HuH-7.5 (cell line): ENCODE data around the gene ZNF689.
A peak's percentile ranks its signal among the peaks of the same experiment; 100 is the strongest.
"Not testable (repeated sequence)": the region's sequence is repeated elsewhere in the genome, so short reads cannot be mapped to it uniquely, and the experiment has no call there.

Source experiments
- DNase-seq: peaks from one replicate; pipeline ENCODE4 v3.0.0; 2011; ENCODE audit warnings: low spot score

ZNF689 gene

GRCh38 chr16:30636599-30636998, 26.4 kb upstream of the ZNF689 start:
- DNase-seq, result no peak

DNA sequence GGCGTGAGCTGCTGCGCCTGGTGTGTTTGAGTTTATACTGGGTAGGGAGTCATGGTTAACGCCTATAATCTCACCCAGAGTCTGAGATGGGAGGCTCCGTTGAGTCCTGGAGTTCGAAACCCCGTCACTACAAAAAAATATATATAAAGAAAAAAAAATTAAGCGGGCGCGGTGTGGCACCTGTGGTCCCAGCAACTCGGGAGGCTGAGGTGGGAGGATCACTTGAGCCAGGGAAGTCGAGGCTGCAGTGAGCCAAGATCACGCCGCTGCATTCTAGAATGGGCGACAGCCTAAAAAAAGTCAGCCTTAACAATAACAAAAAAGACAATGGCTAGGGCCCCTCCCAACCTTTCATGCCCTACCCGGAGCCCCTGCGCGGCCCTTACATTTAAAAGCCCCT, 23.3 kb upstream of the ZNF689 start:
- DNase-seq, result no peak

GRCh38 chr16:30632454-30632853, 22.3 kb upstream of the ZNF689 start:
- not testable (repeated sequence) for DNase-seq

GRCh38 chr16:30628628-30629540, 18.7 kb upstream of the ZNF689 start:
- DNase-seq, result peak; percentile 47

- no peak for DNase-seq
Measured at GRCh38 chr16:30626236-30626635, 16.0 kb upstream of the ZNF689 start.

- no peak for DNase-seq
Measured at GRCh38 chr16:30623536-30624283, 13.5 kb upstream of the ZNF689 start.

GRCh38 chr16:30622455-30623032, 12.4 kb upstream of the ZNF689 start:
- DNase-seq, result no peak

- DNase-seq, result no peak
Measured at GRCh38 chr16:30621765-30622164, 11.6 kb upstream of the ZNF689 start.

GRCh38 chr16:30620169-30620568, 10.0 kb upstream of the ZNF689 start:
- no peak for DNase-seq

- DNase-seq, result no peak
Measured at GRCh38 chr16:30619638-30620037, 9.4 kb upstream of the ZNF689 start.

DNA sequence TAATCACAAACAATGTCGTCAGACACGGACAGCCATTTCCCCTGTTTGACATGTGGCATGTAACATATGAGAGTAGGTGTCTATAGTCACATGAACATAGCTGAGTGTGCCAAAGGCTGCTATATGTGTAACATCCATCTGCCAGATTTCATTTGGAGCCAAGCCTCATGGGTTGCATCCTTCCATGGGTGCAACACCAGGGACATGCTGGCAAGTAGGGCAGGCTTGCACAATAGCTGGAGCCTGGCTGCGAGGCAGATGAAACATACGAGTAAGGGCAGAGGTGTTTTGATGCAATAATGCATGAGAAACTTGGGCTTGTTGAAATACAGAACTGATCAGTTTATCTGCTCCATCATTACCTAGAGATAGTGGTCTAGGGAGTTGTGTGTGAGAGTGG, 9.0 kb upstream of the ZNF689 start:
- DNase-seq, result no peak

DNA sequence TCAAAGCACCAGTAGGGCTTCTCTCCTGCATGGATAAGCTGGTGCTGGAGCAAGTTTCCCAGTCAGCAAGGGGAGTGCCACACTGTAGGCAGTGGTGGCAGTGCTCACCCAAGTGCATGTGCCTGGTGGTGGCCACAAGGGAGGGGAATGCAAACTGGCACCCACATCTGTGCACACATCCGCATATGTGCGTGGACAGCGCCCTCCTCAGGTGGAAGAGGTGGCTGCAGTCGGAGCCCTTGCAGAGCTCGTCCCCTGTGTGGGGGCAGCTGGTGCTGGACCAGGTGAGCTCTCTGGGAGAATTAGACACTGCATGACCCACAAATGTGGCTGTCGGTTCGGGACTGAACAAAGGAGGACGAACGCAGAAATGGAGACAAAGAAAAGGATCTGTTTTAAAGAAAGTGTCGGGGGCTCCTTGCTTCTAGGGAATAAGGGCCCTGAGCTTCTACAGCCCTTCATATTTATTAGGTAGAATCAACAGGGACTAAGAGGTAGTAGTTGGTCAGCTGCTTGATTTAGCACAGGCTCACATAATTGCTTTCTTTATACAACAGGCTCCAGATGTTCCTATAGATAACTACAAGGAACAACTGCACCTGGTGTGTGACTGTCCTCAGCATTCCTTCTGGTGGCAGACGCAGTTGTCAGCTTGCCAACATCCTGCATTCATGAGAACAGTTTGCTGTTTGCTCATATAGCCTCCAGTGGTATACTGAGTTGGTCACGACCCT, 5.3 kb upstream of the ZNF689 start:
- peak; percentile 59 for DNase-seq

GRCh38 chr16:30609002-30609925, 925 bp downstream of the ZNF689 start:
- peak; percentile 49 for DNase-seq

GRCh38 chr16:30606004-30606403, 4.2 kb downstream of the ZNF689 start:
- no peak for DNase-seq

DNA sequence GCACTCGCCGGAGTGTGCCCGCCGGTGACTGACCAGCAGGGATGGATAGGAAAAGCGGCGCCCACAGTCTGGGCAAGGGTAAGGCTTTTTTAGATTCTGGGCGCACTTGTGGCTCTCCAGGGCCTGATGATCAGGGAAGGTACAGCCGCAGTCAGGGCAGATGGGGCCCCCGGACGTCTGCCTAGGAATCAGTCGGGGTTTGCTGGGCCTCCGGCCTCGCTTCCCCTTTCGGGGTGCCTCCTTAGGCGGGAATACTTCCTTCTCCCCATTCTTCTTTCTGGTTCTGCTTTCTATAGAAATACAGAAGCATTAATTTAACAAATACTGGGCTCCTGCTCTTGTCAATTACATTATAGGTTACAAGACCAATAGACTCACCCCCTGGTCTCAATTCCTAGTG, 5.0 kb downstream of the ZNF689 start:
- DNase-seq, result no peak

DNA sequence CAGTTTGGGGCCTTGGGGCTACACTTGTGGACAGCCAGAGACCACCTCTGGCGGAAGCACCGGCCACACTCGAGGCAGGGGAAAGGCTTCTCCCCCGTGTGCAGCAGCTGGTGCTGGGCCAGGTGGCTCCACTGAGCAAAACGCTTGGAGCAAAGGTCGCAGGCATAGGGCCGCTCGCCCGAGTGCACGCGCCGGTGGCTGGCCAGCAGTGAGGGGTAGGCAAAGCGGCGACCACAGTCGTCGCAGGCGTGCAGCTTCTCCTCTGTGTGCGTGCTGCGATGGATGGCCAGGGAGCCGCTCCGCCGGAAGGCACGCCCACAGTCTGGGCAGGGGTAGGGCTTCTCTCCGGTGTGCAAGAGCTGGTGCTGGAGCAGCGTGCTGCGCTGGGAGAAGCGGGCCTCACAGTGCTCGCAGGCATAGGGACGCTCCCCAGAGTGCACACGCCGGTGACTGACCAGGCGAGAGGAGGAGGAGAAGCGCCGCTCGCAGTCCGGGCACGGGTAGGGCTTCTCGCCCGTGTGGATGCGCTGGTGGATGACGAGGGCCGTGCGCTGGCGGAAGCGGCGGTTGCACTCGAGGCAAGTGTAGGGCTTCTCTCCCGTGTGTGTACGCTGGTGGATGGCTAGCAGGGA, 5.8 kb downstream of the ZNF689 start:
- DNase-seq, result no peak

- no peak for DNase-seq
Measured at GRCh38 chr16:30603945-30604315, 6.3 kb downstream of the ZNF689 start.

DNA sequence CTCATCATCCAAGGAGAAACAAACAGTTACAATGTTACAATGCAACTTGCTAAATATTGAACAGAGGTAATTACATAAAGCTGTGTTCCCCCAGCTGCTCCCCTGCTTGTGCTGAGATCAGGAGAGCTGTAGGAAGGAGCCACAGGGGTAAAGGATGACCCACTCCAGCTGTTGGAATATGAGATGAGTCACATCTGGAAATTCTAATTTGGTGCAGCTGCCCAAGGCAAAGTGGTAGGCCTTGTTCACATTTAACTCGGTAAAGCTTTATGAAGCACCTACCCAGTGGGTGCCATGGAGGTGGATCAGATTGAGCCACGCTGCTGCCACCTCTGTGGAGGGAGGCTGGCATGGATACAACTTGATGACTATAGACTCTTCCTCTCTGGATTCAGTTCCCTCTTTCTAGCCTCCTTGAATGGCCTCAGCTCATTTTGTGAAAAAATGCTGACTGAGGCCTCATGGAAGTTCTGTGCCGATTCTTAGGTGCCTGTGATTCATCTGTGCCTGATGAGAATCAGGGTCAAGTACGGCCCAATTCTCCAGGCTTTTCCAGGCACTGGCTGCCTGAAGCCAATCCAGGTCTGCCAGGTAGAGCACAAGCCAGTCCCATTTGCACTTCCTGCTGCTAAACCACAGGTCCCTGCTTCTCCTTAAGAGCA, 7.4 kb downstream of the ZNF689 start:
- no peak for DNase-seq

- no peak for DNase-seq
Measured at GRCh38 chr16:30601966-30602365, 8.2 kb downstream of the ZNF689 start.

DNA sequence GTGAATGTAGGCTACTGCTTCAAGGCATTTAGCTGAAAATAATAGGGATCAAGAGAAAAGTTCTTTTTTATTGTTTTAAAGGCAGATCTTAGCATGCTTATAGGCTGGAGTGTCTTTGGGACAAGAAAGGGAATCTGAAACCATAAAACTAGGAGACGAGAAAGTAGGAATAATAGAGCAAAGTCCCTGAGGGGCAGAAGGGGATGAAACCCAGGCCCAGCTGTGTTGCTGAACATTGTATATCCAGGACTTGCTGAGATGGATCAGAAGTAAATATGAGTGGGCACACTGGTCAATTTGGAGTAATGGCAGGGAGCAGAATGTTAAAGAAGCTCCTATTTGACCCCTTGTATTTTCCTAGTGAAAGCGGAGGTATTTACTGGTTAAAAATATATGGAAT, 9.3 kb downstream of the ZNF689 start:
- no peak for DNase-seq
